GM18508 (cell line): ENCODE data around the gene FMNL3.
"Not testable (repeated sequence)": the region's sequence is repeated elsewhere in the genome, so short reads cannot be mapped to it uniquely, and the experiment has no call there.

ENCODE experiments used
- ATAC-seq: cut with Tn5 transposase; IDR thresholded peaks from one replicate; pipeline ENCODE4 v1.9.1; 2021; ENCODE audit warnings: moderate number of reproducible peaks; ENCODE audit not compliant: insufficient read depth, unreplicated experiment

FMNL3 gene, protein sequence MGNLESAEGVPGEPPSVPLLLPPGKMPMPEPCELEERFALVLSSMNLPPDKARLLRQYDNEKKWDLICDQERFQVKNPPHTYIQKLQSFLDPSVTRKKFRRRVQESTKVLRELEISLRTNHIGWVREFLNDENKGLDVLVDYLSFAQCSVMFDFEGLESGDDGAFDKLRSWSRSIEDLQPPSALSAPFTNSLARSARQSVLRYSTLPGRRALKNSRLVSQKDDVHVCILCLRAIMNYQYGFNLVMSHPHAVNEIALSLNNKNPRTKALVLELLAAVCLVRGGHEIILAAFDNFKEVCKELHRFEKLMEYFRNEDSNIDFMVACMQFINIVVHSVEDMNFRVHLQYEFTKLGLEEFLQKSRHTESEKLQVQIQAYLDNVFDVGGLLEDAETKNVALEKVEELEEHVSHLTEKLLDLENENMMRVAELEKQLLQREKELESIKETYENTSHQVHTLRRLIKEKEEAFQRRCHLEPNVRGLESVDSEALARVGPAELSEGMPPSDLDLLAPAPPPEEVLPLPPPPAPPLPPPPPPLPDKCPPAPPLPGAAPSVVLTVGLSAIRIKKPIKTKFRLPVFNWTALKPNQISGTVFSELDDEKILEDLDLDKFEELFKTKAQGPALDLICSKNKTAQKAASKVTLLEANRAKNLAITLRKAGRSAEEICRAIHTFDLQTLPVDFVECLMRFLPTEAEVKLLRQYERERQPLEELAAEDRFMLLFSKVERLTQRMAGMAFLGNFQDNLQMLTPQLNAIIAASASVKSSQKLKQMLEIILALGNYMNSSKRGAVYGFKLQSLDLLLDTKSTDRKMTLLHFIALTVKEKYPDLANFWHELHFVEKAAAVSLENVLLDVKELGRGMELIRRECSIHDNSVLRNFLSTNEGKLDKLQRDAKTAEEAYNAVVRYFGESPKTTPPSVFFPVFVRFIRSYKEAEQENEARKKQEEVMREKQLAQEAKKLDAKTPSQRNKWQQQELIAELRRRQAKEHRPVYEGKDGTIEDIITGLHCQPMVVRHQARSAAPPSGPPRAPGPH

DNA sequence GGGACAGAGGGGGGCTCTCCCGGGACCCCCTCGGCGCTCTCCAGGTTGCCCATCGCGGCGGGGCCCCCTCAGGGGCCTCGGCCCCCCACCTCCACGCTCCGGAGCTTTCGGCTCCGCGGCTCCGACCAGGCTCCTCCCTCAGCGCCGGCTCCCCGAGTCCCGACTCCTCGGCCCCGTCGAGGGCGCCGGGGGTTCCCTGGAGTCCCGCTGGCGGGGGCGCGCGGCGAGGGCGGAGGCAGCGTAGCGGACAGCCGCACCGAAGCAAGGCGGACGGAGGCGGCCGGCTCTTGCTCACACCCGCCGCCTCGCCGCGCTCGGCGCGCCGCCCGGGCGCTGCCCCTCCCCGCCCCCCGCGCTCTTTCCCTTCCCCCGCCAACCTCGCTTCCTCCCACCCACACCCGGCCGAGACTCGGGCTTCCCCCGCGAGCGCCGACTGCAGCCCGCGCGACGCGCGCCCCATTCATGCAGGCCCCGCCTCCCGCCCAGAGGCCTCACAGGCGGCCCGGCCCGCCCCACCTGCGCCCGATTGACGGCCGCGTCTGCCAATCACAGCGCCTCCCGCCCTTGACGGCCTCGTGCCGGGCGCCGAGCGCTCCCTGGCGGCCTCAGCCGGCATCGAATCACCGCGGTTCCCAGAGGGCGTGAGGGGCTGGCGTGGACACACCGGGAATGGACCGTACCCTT lies at the start of gene FMNL3:
Gene FMNL3 (minus strand): TSS at position 278 of the 684 bp plus-strand sequence. CDS start 225 bp downstream, at position 53.
- no peak for ATAC-seq

DNA sequence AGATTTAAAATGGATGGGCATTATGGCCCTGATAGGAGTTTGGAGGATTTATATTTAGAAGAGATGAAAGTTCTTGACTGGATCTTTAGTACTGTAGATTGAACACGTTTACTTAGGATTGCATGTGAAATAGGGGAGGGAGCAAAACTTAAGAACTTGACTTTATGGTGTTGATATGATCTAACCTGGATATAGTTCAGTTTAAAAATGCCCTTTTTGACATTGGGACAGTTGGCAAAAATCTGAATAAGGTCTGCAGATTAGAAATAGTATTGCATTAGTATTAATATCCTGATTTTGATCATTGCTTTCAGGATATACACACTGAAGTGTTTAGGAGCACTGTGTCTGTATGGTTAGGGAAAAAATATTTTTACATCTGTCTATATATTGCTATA lies 43.8 kb upstream of the FMNL3 start:
- no peak for ATAC-seq

DNA sequence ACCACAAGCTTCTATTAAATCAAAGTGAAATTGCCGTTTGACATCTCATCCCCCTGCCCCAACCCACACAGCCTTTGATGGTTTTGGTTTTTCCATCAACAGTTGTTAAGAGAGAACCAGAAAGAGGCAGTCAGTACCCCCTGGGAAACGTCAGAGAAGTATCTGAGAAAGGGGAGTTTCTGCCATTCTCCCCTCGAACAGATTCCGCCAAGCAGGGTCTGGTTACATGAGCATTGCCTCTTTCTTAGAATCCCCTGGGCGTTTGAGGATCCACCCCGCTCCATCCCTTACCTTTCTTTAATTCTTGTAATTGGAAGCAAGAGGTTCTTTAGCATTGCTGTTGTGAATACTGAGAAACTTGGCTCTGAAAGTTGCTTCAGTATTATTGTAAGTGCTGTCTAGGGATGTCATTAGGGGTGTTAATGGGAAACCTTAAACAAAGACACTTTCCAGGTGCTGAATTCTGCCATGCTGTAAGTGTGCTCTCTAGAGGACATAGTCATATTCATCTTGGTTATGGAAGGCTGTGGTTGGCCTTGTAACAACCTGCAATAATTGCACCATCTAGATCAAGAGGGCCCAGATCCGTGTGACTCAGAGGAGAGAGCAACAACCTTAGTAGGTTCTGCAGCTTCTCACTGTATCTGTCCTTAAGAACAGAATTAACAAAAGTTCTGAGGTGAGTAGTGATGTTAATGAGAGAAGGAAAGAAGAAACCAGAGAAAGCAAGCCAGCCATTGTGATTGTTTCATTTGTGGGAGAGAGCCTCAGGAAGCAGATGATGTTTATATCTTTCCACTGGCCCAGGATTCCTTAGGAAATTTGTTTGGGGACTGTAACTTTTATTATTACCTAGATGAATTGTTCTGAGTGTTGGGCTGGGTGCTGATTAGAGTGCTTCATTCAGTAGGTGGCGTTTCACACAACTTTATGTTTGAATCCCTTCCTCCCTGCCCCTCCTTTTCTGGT lies 43.1 kb upstream of the FMNL3 start:
- no peak for ATAC-seq

DNA sequence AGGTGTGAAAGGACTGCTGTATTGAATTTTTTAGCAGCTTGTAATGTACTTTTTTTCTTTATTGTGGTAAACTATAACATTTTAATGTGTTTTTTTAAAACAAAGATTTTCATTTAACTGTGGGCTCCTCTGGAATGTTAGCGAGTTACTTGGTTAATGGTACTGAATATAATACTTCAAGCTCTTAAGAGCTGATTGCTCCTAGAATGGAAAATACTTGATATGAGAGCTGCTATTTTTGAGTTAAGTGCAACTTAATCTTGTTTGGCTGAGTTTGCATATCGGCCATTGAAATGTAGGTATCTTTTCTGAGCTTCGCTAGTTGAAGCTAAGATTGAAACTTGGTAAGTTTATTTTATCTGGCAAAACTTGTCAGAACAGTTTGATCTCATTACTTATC lies 41.6 kb upstream of the FMNL3 start:
- no peak for ATAC-seq

DNA sequence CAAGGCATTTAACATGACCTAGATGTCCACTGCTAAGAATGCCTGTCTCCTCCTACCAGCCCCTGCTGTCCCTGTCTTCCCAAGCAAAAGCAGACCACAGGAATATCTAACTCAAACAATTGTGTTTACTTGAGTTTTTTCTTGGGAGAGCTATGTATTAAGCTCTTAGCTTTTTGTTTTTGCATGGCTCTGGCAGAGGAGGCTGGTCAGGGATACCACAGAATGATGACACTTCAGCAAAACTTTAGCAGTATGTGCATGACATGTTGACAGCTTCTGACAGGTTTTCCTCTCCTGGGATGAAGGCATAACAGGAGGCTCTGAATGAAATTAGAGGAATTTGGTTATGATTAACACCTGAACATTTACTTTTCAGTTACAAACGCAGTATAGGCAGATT lies 41.1 kb upstream of the FMNL3 start:
- ATAC-seq, result no peak

DNA sequence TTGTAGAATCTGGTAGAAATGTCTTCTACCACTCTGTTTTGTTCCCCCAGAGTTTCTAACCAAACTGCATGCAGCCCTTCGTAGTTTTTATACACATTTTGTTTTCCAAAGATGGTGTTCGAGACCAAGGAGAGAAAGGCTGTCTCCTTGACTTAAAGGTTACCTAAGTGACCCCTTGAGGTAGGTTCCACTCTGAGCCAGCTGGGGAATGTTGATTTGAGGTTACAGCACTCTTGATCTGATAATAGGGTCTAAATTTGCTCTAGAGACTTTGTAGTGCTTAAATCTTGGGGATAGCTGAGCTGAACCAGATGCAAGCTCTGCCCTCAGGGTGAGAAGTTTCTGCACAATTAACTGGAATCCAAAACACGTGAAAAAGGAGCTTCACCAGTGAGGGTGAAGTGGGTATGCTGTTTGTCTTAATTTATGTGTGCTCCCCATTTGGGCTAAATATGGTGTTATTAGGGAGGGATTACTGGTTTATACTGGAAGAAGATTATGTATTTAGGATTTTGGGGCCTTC lies 37.2 kb upstream of the FMNL3 start:
- no peak for ATAC-seq

DNA sequence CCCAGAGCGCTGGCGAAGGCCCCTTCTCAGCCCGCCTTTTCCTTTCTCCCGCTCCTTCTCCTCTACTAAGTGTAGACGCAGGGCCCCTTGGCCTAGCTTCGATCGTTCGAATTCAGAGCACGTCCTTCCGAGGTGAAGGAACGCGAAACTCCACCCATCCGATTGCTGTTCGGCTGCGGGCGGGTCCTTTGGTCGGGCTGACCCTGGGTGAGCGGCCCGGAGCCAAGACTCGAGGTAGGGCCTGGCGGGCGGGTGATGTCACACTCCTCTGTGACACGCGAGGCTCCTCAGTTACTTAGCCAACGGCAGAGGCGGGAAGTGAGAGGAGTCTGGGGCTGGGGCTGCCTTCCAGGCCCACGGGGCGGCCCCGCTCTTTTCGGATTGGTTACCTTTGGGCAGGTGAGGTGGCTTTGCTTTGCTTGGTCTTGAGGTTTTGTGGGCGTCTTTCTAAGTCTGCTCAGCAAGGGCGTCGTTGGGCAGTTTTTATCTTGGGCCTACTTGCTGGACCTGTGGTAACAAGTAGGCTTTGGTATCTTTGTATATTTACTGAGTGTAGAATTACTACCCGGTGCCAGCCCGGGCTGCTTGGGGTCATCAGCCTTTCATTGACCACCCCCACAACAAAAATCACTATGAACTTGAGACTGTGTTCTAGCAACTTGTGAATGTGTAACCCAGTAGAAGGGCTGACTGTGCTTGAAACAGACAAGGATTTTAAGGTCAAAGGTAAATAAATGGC lies 34.8 kb upstream of the FMNL3 start:
- ATAC-seq, result peak; percentile 42

DNA sequence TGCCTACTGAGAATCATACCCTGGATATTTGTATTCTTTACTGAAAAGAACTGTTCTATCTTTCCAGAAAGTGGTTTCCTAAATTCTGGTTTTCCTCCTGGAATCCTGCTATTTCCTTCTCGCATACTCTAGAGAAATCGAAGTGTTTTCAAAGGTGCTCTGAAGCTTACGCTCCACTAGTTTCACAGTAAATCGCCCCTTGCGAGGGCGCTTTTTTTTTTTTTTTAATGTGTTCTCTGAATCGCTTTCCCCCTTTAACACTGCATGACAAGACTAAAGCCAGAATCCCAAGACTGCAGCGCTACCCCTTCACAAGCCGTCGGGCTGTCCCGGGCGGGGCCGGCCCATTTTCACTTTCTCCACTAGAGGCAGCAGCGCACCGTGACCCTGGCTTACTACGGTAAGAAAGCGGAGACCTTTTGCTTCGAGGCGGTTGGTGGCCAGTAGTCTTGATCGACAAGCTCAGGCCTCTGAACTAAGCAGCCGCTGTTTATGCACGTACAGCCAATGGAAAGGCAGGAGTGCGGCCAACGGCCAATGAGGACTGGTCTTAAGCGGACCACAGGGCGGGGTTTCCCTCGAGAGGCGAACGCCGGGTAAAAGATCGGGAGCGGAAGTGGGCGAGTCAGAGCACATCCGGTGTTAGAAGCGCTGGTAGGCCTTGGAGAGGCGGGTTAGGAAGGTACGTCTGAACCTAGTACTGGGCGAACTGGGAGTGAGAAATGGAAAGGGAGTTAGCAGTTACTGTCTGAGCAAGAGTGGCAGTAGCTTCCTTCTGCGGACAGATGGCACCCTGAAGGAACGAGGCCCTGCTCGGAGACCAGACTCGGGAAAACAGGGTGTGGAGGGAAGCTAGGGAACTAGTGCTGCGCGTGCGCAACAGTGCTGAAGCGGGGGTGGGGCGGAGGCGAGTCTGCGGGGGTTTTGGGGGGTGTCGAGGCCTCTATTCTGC lies 34.0 kb upstream of the FMNL3 start, which contains the start of gene TMBIM6:
Gene TMBIM6 (plus strand): TSS at position 628 of the 952 bp plus-strand sequence. CDS start 10,937 bp downstream, outside the sequence.
- peak; percentile 90 for ATAC-seq

DNA sequence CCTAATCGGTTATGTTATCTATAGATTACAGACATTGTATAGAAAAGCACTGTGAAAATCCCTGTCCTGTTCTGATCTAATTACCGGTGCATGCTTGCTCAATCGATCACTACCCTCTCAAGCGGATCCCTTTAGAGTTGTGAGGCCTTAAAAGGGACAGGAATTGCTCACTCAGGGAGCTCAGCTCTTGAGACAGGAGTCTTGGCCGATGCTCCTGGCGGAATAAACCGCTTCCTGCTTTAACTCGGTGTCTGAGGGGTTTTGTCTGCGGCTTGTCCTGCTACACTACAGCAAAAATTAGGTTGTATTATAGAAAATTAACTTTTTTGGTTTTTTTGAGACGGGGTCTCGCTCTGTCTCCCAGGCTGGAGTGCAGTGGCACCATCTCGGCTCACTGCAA lies 33.1 kb upstream of the FMNL3 start:
- ATAC-seq, result not testable (repeated sequence)

DNA sequence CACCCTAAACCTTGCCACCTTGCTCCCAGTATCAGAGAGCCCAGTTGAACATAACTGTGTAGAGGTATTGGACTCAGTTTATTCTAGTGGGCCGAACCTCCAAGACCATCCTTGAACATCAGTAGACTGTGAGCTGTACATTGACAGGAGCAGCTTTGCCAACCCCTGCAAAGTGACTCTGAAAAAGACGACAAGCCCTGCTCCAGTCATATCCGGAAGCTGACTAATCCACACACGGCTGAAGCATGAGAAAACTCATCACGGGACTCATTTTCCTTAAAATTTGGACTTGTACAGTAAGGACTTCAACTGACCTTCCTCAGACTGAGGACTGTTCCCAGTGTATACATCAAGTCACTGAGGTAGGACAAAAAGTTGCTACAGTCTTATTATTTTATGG lies 31.5 kb upstream of the FMNL3 start:
- ATAC-seq, result not testable (repeated sequence)

DNA sequence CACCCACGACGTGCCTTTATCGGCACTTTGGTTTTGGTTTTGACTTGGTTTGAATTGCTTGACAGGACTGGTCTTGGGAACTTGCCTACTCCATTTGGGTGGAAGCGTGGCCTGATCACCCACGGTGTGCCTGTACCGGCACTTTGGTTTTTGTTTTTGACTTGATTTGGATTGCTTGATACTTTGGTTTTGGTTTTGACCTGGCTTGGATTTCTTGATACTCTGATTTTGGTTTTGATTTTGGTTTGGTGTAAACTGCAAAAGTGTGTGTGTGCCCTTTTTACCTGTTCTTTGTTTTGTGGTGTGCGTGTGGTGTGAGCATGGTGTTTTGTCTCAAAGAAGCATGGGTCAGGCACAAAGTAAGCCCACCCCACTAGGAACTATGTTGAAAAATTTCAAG lies 27.7 kb upstream of the FMNL3 start:
- not testable (repeated sequence) for ATAC-seq

DNA sequence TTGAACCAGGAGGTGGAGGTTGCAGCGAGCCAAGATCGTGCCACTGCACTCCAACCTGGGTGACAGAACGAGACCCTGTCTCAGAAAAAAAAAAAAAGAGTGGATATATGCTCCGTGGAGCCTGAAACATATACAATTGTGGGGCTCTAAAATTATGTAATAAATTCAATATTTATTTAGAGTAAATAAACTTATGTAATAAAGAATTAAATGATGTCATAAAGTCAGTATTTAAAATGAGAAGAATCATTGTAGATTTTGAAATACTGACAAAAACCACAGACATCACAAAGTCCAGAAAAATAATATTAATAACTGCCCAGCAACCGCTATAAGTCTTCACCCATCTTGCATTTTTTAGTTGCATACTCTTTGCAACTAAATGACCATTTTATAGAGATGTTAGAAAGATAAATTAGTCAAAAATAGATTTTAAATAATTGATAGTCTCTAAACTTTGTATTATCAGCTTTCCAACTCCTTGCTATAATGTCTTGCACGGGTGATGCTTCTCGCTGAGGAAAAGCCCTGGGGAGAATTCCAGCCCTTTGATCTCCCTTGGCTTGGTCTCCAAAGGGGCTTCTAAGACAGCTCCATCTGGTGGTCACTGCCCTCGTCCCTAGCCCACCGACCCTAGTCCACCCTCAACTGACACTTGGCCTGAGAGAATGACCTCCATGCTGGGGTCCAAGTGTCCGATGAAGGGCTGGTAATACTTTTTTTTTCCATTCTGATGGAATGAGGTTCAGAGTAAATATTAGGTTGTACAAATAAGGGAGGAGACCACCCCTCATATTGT lies 26.2 kb upstream of the FMNL3 start:
- no peak for ATAC-seq

DNA sequence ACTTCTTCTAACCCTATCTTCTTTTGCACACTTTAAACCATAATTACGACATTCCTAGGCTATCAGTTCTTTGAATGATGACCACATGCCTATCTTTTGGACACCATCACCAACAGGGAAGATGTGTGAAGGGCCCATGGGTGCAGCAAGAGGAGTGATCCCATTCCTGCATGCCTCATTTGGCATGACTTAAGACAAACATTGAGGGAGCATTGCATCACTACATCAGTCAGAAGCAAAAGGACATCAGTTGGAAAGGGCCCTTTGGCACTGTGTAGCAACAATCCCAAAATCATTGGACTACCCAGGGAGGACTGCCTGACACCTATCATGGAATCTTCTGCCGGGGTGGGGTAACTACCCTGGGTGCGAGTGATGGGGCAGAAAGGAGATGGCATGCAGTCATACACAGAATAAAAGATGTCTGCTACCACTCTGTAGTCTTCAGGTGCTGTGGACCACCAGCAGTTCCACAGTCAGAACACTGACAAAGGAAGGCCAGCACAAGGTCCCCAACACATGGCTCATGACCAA lies 23.4 kb upstream of the FMNL3 start:
- no peak for ATAC-seq

DNA sequence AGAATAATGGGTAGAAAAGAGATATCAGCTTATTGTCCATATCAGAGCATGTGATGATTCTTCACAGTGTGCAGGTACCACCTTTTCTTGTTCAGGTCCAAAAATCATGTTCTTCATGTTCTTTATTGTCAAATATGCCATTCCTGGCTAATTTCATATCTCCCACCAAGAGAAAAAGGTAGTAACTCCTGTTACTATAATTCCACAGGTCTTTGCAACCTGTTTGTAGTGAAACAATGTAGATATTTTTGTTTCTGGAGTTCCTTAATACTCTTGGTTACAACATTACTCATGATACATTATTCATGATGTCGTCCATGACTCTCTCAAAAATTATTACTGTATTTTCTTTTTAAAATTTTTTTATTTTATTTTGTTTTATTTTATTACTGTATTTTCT lies 22.8 kb upstream of the FMNL3 start:
- no peak for ATAC-seq

DNA sequence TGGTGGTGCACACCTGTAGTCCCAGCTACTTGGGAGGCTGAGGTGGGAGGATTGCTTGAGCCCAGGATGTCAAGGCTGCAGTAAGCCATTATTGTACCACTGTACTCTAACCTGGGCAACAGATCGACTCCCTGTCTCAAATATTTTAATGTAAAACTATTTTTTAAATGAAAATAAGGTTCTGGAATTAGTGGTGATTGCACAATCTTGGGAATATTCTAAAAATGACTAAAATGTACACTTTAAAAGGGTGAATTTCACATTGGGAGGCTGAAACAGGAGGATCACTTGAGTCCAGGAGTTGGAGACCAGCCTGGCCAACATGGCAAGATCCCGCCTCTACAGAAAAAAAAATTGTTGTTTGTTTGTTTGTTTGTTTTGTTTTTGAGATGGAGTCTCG lies 21.2 kb upstream of the FMNL3 start:
- ATAC-seq, result no peak

DNA sequence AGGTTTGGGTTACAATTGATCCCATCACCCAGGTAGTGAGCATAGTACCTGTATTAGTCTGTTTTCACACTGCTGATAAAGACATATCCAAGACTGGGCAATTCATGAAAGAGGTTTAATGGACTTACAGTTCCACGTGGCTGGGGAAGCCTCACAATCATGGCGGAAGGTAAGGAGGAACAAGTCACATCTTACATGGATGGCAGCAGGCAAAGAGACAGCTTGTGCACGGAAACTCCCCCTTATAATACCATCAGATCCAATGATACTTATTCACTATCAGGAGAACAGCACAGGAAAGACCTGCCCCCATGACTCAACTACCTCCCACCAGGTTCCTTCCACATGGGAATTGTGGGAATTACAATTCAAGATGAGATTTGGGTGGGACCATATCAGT lies 14.2 kb upstream of the FMNL3 start:
- not testable (repeated sequence) for ATAC-seq
